Activated CD8-positive, alpha-beta T cell treated with anti-CD3 and anti-CD28 coated beads for 36 hours (primary cell): Measurements from ENCODE around the gene PTPRB. TPM values are rescaled to one million over a fixed set of nuclear protein-coding genes. Genes with fewer than 3 reads are reported as not detected.

Experiments used
- ATAC-seq: fragments of 200-7000 bp; cut with Tn5 transposase; one replicate; pipeline ENCODE4 v1.10.0; 2021; ENCODE audit warnings: mild to moderate bottlenecking, moderate library complexity
- CTCF ChIA-PET: fragments of 350-600 bp; sonication (Branson Sonifier 250); formaldehyde crosslinking; loops from one replicate; lab custom pipeline; 2021; ENCODE audit warnings: antibody characterized with exemption; lab: Charles Lee
- POLR2A ChIA-PET: fragments of 350-600 bp; sonication (Branson Sonifier 250); formaldehyde crosslinking; loops from one replicate; lab custom pipeline; 2021; ENCODE audit warnings: antibody characterized with exemption; lab: Charles Lee
- DNase-seq: peaks from one replicate; pipeline ENCODE4 v3.0.0-alpha.2; 2020
- H3K27ac Mint-ChIP-seq: one replicate; pipeline ENCODE4 v1.8.0; 2021; ENCODE audit warnings: mild to moderate bottlenecking, mixed read lengths
- H3K27me3 Mint-ChIP-seq: one replicate; pipeline ENCODE4 v1.8.0; 2021; ENCODE audit warnings: mixed read lengths
- H3K36me3 Mint-ChIP-seq: one replicate; pipeline ENCODE4 v1.8.0; 2021; ENCODE audit warnings: low read depth, mixed read lengths
- H3K4me1 Mint-ChIP-seq: one replicate; pipeline ENCODE4 v1.8.0; 2021; ENCODE audit warnings: low read depth, mixed read lengths
- H3K4me3 Mint-ChIP-seq: one replicate; pipeline ENCODE4 v1.8.0; 2021; ENCODE audit warnings: mild to moderate bottlenecking, moderate library complexity, mixed read lengths
- H3K9me3 Mint-ChIP-seq: one replicate; pipeline ENCODE4 v1.8.0; 2021; ENCODE audit warnings: mixed read lengths
- intact Hi-C: fragments of 100-400 bp; cut with micrococcal nuclease; formaldehyde crosslinking; loops from one replicate; pipeline ENCODE4 v1.10.0; 2022
- total RNA-seq, 2 experiments: library from RNA; stranded (reverse); gene quantifications; one replicate each; pipeline ENCODE4 v1.2.3, GENCODE V29; 2021
- TF ChIP-seq, protein P1 (sequence below): fragments of 200-600 bp; IDR thresholded peaks from one replicate; pipeline ENCODE4 v1.8.0; 2022; ENCODE audit warnings: antibody characterized with exemption, mild to moderate bottlenecking

Gene PTPRB
- total RNA-seq, 2 experiments from 2014 or later = not detected

DNA sequence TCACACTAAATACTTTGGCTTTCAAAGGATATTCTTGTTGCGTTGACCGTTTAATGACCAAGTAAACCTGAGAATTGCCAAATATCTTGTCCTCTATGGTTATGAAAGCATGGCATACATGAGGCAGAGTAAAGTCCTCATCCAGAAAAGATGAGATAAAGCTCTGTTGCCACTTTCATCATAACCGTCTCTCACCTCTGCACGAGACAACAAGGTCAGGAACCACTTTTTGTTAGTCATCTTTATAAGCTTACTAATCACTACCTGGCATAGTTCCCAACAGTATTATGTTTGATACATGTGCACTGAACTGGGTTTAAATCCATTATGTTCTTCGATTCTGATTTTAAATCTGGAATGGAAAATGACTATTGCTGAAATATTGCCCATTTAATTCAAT lies 31.3 kb downstream of the PTPRB start:
- peaks cover 34% of the 10 kb centered on the region for H3K27me3 Mint-ChIP-seq
- no peaks in the 10 kb centered on the region for H3K9me3 Mint-ChIP-seq
- no peak for ATAC-seq
- DNase-seq = no peak
- CTCF ChIA-PET = interaction anchor here (0.9 to 1.7 kb wide), 3 partner anchors 15 to 706 kb away, joined by 3 to 4 read pairs (median 3); no protein-coding TSS in a partner anchor
- TF ChIP-seq, protein P1, sequence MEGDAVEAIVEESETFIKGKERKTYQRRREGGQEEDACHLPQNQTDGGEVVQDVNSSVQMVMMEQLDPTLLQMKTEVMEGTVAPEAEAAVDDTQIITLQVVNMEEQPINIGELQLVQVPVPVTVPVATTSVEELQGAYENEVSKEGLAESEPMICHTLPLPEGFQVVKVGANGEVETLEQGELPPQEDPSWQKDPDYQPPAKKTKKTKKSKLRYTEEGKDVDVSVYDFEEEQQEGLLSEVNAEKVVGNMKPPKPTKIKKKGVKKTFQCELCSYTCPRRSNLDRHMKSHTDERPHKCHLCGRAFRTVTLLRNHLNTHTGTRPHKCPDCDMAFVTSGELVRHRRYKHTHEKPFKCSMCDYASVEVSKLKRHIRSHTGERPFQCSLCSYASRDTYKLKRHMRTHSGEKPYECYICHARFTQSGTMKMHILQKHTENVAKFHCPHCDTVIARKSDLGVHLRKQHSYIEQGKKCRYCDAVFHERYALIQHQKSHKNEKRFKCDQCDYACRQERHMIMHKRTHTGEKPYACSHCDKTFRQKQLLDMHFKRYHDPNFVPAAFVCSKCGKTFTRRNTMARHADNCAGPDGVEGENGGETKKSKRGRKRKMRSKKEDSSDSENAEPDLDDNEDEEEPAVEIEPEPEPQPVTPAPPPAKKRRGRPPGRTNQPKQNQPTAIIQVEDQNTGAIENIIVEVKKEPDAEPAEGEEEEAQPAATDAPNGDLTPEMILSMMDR = no peak
- H3K36me3 Mint-ChIP-seq = no peaks in the 10 kb centered on the region
- no peak overlapping the region for H3K4me3 Mint-ChIP-seq
- H3K27ac Mint-ChIP-seq = no peak overlapping the region
- intact Hi-C loops = no loop called here
- H3K4me1 Mint-ChIP-seq = peaks cover 6% of the 10 kb centered on the region
- POLR2A ChIA-PET = no interaction called here

DNA sequence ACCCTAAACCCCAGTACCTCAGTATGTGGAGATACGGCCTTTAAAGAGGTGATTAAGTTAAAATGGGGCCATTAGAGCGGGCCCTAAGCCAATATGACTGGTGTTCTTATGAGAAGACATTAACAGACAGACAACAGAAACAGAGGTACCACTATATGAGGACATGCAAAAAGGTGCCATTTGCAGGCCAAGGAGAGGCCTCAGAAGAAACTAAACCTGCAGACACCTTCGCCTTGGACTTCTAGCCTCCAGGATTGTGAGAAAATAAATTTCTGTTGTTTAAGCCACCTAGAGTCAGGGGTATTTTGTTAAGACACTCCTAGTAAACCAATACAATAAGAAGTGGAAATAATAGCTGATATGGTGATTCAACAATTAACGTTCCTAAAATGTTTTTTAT lies 32.6 kb downstream of the PTPRB start:
- H3K36me3 Mint-ChIP-seq = no peaks in the 10 kb centered on the region

DNA sequence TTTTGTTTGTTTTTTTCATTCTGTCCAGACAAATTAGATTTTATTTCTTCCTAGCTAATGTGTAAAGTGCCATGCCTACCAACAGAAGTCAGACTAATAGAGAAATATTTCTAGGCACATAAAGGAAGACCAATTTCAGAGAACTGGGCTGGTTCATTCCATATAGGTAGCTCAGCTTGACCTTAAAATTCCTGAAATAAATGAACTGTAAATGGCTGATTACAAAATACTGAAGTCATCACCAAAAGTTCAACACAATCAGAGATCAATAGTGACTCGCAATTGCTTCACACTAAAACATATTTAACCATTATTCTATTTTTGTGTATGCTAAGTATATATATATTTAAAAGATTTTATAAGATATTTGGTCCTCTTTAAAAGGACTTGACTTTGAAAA lies 34.2 kb downstream of the PTPRB start:
- no peak overlapping the region for H3K4me3 Mint-ChIP-seq
- DNase-seq (no peak), ATAC-seq (no peak)
- no peaks in the 10 kb centered on the region for H3K4me1 Mint-ChIP-seq
- no peaks in the 10 kb centered on the region for H3K9me3 Mint-ChIP-seq
- TF ChIP-seq, protein P1 = no peak
- H3K27ac Mint-ChIP-seq = no peak overlapping the region
- no peaks in the 10 kb centered on the region for H3K36me3 Mint-ChIP-seq
- ChIA-PET CTCF (no interaction called here), POLR2A (no interaction called here)
- peaks cover 15% of the 10 kb centered on the region for H3K27me3 Mint-ChIP-seq
- intact Hi-C loops = no loop called here

More for the DNA sequence above, 32.6 kb downstream of the PTPRB start:
- ChIA-PET POLR2A (no interaction called here), CTCF (no interaction called here)
- Mint-ChIP-seq H3K9me3 (no peaks in the 10 kb centered on the region), H3K4me3 (no peak overlapping the region), H3K4me1 (peaks cover 2% of the 10 kb centered on the region), H3K27me3 (peaks cover 29% of the 10 kb centered on the region), H3K27ac (no peak overlapping the region)
- DNase-seq (no peak), ATAC-seq (no peak)
- intact Hi-C loops = no loop called here
- TF ChIP-seq, protein P1 = no peak

DNA sequence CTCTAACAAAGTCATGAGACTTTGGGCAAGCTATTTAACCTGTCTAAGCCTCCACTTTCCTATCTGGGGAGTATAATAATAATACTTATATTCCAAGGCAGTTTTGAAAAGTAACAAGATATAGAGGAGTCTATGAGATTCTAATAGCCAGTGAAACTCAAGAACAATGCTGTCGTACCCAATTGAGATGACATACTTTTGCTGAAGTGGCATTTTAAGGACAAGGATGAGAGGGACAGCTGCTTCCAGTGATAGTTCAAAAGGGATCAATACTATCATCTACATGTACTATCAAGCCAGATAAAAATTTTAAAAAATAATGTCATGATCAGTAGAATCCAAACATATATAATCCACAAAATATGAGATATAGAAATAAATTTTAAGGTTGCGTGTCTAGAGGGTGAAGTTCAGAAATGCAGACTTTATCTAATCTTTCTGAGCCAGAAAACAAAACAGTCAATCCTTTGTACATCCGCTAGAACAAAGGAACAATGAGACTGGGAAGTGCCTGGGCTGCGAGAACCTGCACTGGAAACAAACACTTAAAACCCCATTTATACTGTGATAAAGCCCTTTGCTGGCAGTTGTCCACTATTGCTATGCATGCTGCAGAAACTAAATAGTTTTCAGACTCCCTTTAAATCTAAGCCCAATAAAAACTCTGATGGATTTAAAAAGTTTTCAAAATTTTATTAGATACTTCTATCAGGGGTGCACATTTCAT lies 38.6 kb downstream of the PTPRB start:
- H3K27ac Mint-ChIP-seq = no peak overlapping the region
- H3K27me3 Mint-ChIP-seq = peaks cover 8% of the 10 kb centered on the region
- DNase-seq = no peak
- H3K9me3 Mint-ChIP-seq = no peaks in the 10 kb centered on the region
- ChIA-PET CTCF (no interaction called here), POLR2A (no interaction called here)
- no peaks in the 10 kb centered on the region for H3K4me1 Mint-ChIP-seq
- TF ChIP-seq, protein P1 = no peak
- H3K36me3 Mint-ChIP-seq = no peaks in the 10 kb centered on the region
- no peak for ATAC-seq
- intact Hi-C loops = no loop called here
- no peak overlapping the region for H3K4me3 Mint-ChIP-seq

DNA sequence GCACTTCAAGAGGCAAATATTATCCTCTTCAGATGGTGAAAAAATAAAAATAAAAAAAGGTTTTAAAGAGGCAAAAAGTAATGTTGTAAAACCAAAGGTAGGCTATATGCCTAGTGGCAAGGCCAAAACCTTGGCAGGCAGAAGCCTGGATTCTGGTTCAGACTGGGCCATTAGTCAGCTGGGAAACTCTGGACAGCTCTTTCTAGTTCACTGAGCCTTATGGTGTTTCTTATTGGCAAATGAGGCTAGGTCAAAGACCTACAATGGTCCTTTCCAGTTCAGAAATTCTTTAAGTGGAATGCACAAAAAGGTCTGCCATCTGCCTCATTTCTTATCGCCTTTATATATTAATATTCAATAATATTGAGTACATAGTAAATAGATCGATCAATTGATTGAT lies 44.6 kb downstream of the PTPRB start:
- H3K27me3 Mint-ChIP-seq = peaks cover 15% of the 10 kb centered on the region
- intact Hi-C loops = no loop called here
- H3K27ac Mint-ChIP-seq = no peak overlapping the region
- DNase-seq (no peak), ATAC-seq (no peak)
- no peaks in the 10 kb centered on the region for H3K9me3 Mint-ChIP-seq
- no peak overlapping the region for H3K4me3 Mint-ChIP-seq
- ChIA-PET CTCF (no interaction called here), POLR2A (no interaction called here)
- TF ChIP-seq, protein P1 = no peak
- H3K4me1 Mint-ChIP-seq = no peaks in the 10 kb centered on the region
- H3K36me3 Mint-ChIP-seq = no peaks in the 10 kb centered on the region
